GM19467 (cell line): ENCODE measurements around the gene AIRE.
"Not testable (repeated sequence)": the region's sequence is repeated elsewhere in the genome, so short reads cannot be mapped to it uniquely, and the experiment has no call there.

Experiments used
- ATAC-seq: cut with Tn5 transposase; IDR thresholded peaks from one replicate; pipeline ENCODE4 v1.9.1; 2021; ENCODE audit warnings: mild to moderate bottlenecking, moderate library complexity; ENCODE audit not compliant: unreplicated experiment

Gene AIRE

GRCh38 chr21:44285138-44285992, at the start of gene AIRE:
TSS of gene AIRE (plus strand) at chr21:44285876. CDS start at chr21:44286007, 131 bp downstream.
- no peak for ATAC-seq

GRCh38 chr21:44240353-44240752, 45.3 kb upstream of the AIRE start:
- ATAC-seq: not testable (repeated sequence)

DNA sequence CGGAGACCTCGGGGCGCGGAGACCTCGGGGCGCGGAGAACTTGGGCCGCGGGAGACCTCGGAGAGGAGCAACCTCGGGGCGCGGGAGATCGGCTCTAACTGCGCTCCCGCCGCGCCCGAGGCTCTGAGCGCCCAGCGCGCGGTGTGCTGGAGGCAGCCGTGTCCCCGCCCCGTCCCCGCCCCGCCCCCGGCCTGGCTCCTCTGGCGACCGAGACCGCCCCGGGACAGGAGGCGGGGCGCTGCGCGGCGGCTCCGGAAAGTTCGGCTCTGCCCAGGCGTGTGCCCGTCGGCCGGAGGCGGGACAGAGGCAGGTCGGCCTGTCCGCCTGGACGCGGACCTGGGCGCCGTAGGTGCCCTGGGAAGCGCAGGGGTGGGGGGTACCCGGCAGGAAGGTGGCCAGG, 44.8 kb upstream of the AIRE start, which contains the start of gene ICOSLG:
Gene ICOSLG, minus strand, starts transcription at position 102 of the 400 bp plus-strand sequence. CDS start 126 bp downstream, outside the sequence.
- not testable (repeated sequence) for ATAC-seq

GRCh38 chr21:44241281-44241680, 44.4 kb upstream of the AIRE start:
- not testable (repeated sequence) for ATAC-seq

DNA sequence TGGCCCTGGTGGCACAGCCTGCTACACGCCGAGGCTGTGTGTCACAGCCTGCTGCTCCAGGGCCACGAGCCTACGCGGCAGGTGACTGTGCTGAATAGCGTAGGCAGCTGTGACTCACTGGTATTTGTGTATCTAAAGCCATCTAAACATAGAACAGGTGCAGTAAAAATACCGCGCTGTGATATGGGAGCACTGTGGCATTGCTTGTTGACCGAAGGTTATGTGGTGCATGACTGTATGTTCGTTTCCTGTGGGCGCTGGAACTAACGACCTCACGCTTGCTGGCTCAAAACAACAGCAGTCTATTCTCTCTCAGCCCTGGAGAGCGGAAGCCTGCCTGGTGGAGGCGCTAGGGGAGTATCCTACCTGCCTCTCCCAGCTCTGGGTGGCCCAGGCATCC, 41.7 kb upstream of the AIRE start:
- peak; percentile 41 for ATAC-seq

- ATAC-seq: not testable (repeated sequence)
These were observed 37.8 kb upstream of the AIRE start for GRCh38 chr21:44247904-44248303.

DNA sequence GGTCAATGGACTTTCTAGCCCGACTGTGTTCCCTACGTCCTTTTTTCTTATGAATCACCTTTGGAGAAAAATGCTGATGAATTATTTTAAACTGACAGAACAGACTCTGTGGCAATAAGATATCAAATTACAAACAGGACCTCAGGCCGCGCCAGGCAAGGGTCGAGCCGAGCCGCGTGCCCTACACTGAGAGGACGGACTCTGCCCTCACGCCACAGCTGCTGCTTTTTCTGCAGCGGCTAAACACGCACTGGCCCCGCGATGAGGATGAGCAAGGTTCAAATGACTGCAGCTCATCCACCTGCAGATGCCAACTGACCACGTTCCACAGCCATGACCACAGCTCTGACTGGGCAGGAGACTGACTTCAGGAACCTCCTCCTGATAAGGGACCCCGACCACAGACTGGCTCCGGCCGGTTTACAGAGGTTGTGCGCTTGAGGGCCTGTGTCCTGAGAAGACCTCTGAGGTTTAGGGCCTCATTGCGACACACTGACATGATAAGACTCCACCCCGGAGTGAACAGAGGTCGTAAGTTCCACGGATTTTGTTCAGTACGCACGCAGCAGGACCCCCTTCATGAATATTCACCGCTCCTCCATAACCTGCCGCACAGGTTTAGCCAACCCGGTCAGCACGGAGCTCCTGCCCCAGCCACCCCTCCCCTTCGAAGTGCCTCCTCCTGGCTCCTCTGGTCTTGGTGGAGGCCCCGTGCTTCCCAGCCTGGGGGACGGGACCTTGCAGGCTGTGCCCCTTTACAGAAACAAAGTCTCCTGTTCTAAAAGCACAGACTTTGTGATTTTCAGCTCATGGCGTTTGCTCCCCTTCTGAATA, 36.3 kb upstream of the AIRE start:
- ATAC-seq: not testable (repeated sequence)

DNA sequence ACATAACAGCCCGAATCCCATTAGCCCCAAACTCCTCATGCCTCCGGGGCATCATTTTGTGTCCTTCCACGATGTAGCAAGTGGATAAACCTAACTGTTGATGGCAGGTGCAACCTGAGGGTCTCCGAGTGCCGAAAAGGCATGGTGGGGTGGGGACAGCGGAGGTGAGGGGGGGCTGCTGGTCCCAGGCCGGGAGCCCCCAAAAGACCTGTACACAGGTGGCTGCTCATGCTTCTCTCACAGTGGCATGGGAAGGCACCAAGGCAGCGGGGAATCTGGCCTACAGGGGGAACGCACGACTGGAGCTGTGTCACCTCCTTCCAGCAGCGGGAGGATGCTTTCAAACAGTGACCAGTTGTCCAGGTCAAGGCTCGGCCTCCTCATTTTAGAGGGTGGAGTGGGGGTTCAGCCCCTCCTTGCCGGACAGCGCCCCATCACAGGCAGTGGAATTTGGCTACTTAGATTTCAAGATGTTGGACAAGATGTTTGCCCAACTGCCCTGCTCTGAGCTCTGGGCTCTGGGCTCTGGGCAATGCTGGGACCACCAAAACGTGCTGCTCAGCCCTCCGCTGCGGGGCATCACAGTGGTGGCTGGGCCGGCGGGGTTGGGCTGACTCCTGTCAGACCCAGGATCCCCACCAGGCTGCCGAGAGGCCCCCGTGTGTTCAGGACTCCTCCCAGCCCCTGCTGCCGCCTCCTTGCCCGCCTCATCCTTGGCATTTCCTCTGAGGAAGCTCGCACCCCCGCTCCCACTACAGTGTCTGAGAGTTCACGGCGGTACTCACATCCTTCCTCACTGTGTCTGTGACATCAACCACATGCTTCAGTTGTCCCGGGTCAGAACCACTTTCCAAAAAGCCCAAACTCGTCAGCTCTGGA, 31.6 kb upstream of the AIRE start:
- ATAC-seq: no peak

- ATAC-seq: no peak
These were observed 30.1 kb upstream of the AIRE start for GRCh38 chr21:44255511-44255981.

DNA sequence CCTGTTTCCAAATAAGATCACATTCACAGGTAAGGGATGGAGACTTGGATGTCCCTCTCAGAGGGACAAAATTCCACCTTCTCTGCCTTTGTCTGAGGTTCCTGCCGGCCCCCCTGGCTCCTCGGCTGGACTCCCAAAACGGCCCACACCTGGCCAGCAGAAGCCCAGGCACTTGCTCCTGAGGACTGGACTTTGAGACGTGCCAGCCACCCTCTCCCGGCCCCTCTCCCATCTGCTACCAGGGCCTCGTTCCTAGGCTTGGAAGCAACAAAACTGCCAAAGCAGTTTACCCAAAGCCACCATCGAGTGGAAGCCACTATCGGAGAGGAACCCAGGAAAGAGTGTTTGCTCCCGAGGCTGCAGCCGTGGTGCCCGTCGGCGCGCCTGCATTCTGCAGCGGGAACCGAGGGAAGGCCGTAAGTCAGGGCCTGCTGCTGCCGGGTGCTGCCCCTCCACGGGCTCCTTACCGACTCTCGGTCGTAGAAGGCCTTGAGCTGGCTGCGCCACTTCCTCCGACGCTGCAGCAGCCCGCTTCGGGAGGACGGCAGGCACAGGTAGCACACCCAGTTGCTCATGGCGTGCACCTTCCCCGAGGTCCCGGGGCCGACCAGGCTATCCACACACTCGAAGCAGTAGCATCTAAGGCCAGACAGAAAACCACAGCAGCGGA, 27.5 kb upstream of the AIRE start:
- no peak for ATAC-seq

- ATAC-seq: no peak
These were observed 26.5 kb upstream of the AIRE start for GRCh38 chr21:44259082-44259705.

GRCh38 chr21:44260066-44260465, 25.6 kb upstream of the AIRE start:
- ATAC-seq: no peak

- ATAC-seq: no peak
These were observed 24.7 kb upstream of the AIRE start for GRCh38 chr21:44260791-44261631.

- no peak for ATAC-seq
These were observed 23.9 kb upstream of the AIRE start, which contains the start of gene DNMT3L for GRCh38 chr21:44261675-44262295. TSS of gene DNMT3L (minus strand) at chr21:44261897. CDS start at chr21:44261259, 638 bp downstream.

DNA sequence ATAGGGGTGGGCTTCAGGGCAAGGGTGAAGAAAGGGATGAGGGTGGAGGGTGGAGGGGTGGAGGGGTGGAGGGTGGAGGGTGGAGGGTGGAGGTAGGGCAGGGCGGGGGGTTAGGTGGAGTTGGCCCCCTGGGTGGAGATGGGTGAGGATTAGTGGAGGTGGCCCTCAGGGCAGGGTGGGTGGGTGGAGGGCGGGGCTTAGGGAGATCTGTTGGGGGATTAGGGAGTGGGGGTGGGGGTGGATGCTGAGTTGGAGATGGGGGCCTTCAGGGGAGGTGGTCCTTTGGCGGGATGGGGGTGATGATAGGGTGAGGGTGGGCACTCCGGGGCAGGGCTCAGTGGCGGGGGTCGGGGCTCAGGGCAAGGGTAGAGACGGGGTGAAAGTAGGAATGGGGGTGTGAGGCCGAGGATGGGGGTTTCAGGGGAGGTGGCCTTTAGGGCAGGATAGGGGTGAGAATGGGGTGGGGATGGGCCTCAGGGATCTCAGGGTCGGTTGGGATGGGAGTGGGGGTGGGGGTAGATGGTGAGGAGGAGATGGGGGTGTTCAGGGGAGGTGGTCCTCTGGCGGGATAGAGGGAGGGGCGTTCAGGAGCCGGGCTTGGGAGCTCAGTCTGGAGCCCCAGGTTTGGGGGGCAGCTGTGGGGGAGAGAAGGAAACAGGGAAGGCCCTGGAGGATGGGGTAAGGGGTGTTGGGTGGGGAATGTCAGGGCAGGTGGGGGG, 23.2 kb upstream of the AIRE start:
- no peak for ATAC-seq

DNA sequence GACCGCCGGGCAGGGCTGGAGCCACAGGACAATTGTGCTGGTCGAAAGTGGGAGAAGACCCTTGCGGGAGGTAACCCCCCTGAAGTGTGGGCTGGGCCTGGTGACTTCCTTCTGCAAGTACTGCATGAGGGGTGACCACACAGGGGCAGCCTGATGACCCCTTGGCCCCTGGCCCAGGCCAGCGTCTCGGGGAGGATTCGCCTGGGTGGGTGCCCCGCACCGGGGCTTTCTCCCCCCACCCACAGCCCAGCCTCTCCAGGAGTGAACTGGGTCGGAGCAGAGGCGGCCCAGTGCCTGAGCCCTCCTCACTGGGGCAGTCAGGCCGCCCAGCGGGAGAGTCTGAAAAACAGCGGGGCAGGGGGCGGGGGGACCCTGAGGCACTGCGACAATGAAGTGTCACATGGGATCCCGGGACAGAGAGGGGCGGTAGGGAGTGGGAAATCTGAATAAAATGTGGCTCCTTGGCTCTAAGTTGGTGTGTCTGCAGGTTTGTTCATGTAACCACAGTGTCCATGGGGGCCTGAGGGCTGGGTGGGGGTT, 22.4 kb upstream of the AIRE start:
- ATAC-seq: no peak

DNA sequence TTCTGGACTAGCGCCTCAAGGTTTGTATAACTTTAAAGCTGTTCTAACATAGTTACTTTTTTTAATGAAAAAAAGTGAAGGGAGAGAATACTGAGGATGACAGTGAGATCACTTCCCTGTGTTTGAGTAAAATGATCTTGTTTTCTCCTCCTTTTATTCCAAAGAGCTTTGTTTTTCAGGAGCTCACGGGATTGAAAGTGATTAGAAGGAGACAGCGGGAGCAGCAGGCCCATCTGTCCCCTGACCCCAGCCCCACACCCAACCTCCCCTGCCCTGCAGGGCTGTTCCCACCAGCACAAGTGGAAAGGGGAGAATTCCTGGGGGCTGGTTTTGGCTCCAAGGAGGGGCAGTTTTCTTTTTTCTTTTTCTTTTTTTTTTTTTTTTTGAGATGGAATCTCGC, 21.9 kb upstream of the AIRE start:
- ATAC-seq: no peak
